ENCODE results near the gene PADI4.

- TF ChIP-seq CTCF (IDR thresholded peaks at IDR 0.05) (no peak), POLR2A (IDR thresholded peaks at IDR 0.05) (no peak)
Measured at GRCh38 chr1:17340358-17340757, 32.4 kb downstream of the PADI4 start.
